ENCODE measurements around the gene SRXN1. TPM values are rescaled to one million over a fixed set of nuclear protein-coding genes. Genes with fewer than 3 reads are reported as not detected.

The SRXN1 gene
- total RNA-seq (10 to 100 TPM in 4 of 5 donors, 1 to 10 TPM in 1; 6.4 to 40.1 (median 18.4) TPM), polyA plus RNA-seq (10 to 100 TPM; 17.2 to 35.1 (median 32.1) TPM)
- long read RNA-seq, donor 1, partial matches to known transcripts = 0 of 3 reads
- long read RNA-seq, donor 1, other reads (novel, unspliced or antisense) = 0 of 3 reads
- long read RNA-seq, donor 2, transcript SRXN1-201 (2 exons, 2,698 nt) = major isoform, 5 of 5 reads
- long read RNA-seq, donor 2, partial matches to known transcripts = 0 of 5 reads
- long read RNA-seq, donor 2, other reads (novel, unspliced or antisense) = 0 of 5 reads
- long read RNA-seq, donor 3, partial matches to known transcripts = 0 of 3 reads
- long read RNA-seq, donor 3, other reads (novel, unspliced or antisense) = 0 of 3 reads
- long read RNA-seq, donor 4, partial matches to known transcripts = 0 of 1 reads
- long read RNA-seq, donor 4, other reads (novel, unspliced or antisense) = 0 of 1 reads
- long read RNA-seq, donor 5, transcript SRXN1-201 (2 exons, 2,698 nt) = major isoform, 13 of 13 reads
- long read RNA-seq, donor 5, partial matches to known transcripts = 0 of 13 reads
- long read RNA-seq, donor 5, other reads (novel, unspliced or antisense) = 0 of 13 reads
- long read RNA-seq, donor 6, transcript SRXN1-201 (2 exons, 2,698 nt) = major isoform, 6 of 6 reads
- long read RNA-seq, donor 6, partial matches to known transcripts = 0 of 6 reads
- long read RNA-seq, donor 6, other reads (novel, unspliced or antisense) = 0 of 6 reads
- long read RNA-seq, donor 7, transcript SRXN1-201 (2 exons, 2,698 nt) = major isoform, 6 of 14 reads
- long read RNA-seq, donor 7, partial matches to known transcripts = 8 of 14 reads
- long read RNA-seq, donor 7, other reads (novel, unspliced or antisense) = 0 of 14 reads
- long read RNA-seq, donor 8, transcript SRXN1-201 (2 exons, 2,698 nt) = major isoform, 8 of 8 reads
- long read RNA-seq, donor 8, partial matches to known transcripts = 0 of 8 reads
- long read RNA-seq, donor 8, other reads (novel, unspliced or antisense) = 0 of 8 reads
- long read RNA-seq, donor 9, partial matches to known transcripts = 0 of 3 reads
- long read RNA-seq, donor 9, other reads (novel, unspliced or antisense) = 0 of 3 reads
- long read RNA-seq, donor 10, partial matches to known transcripts = 0 of 4 reads
- long read RNA-seq, donor 10, other reads (novel, unspliced or antisense) = 0 of 4 reads

DNA sequence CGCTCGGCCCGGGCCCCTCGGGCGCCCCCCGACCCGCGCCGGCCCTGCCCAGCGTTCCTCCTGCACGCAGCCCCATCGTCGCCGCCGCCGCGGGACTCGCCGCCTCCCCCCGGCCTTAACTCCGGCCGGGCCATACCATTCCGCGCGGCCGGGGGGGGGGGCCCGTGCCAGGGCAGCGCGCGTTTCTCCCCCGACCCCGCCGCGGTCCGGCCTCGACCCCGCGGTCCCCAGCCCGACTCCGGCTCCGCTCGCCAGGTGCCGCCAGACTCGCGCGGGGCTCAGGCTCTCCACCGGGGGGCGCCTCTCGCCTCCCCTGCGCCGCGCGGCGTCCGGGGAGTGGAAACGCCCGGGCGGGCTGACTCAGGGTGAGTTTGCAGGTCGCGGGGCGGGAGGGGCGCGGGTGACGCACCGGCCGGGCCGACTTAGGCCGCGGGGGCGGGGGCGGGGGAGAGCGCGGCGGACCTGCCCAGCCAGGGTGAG lies at the start of gene SRXN1:
SRXN1 (minus strand) TSS at position 91 of the 480 bp plus-strand sequence; CDS start at position 76, 15 bp downstream.
- TF ChIP-seq EP300 (IDR thresholded peaks at IDR 0.05) = no peak
- TF ChIP-seq CTCF (IDR thresholded peaks at IDR 0.05) = peak in 3 of 7 experiments; percentile 31 to 64 (median 44)
- TF ChIP-seq POLR2AphosphoS5 (IDR thresholded peaks at IDR 0.05) = peak; percentile 8 to 70 (median 69)
- peak; percentile 94 to 96 for DNase-seq
- Histone ChIP-seq H3K36me3 (peaks cover 23 to 33% (median 30%) of the 10 kb centered on the region in 4 donors), H3K27me3 (peaks cover 0 to 9% (median 0%) of the 10 kb centered on the region in 3 donors), H3K4me3 (peak within 1 kb of the TSS; percentile 74 to 93 (median 80)), H3K4me1 (peaks cover 16 to 32% (median 28%) of the 10 kb centered on the region in 4 donors), H3K9me3 (peaks cover 0 to under 1% (median 0%) of the 10 kb centered on the region in 4 donors), H3K27ac (peak within 1 kb of the TSS; percentile 85 to 91 (median 88))
- 0 to 1% (median 1%) methylated on average over 10 to 74 of the region's 74 CpGs for WGBS, 5 donors
- intact Hi-C loops (cut with DNase I; ENCODE audit: low total_unique reads) = no loop called here

DNA sequence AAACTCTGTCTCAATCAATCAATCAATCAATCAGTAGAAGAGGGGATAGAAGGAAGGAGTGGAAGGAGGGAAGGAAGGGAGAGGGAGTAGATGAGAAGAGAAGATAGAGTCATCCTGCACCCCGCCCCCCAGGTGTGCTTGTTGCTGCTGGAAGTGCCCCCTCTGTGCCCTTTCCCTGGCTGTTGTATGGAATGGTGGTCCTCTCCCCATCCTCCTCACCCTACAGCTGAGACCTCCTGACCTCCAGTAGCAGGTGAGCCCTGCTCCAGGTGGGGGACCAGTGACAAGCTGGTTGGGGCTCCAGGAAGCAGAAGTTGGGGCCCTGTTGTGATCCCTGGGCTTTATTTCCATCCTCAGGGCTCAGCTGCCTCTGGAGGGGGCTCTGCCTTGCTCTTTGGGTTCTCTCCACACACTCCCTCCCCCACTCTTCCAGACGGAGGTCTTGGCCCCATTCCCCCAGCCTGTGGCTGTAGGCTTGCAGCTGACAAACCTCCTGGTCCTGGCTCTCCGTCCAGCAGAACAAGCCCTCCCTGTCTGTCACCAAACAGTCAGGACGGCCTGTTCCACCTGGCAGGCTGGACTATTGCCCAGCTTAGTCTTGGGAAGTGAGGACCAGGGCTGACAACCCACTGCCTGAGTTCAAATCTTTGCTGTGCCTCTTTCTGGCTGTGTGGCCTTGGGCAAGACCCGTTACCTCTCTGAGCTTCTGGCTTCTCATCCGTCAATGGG lies 48.6 kb upstream of the SRXN1 start:
- peak in 1 of 2 donors; percentile 58 for DNase-seq
- TF ChIP-seq EP300 (IDR thresholded peaks at IDR 0.05) = no peak
- TF ChIP-seq POLR2AphosphoS5 (IDR thresholded peaks at IDR 0.05) = no peak
- no peak for TF ChIP-seq POLR2A (IDR thresholded peaks at IDR 0.05)
- no peak for TF ChIP-seq CTCF (IDR thresholded peaks at IDR 0.05)

GRCh38 chr20:699811-700338 lies 46.9 kb upstream of the SRXN1 start:
- no peak overlapping the region for H3K4me3 ChIP-seq
- no peaks in the 10 kb centered on the region for H3K9me3 ChIP-seq
- no peak overlapping the region for H3K27ac ChIP-seq
- peaks cover 0 to 2% (median 0%) of the 10 kb centered on the region in 4 donors for H3K4me1 ChIP-seq
- 19 to 45% (median 35%) methylated on average over 7 to 10 of the region's 10 CpGs for WGBS, 5 donors
- no peak for TF ChIP-seq EP300 (IDR thresholded peaks at IDR 0.05)
- TF ChIP-seq CTCF (IDR thresholded peaks at IDR 0.05) = no peak
- TF ChIP-seq POLR2AphosphoS5 (IDR thresholded peaks at IDR 0.05) = no peak
- no peak for TF ChIP-seq POLR2A (IDR thresholded peaks at IDR 0.05)
- intact Hi-C loops (cut with DNase I; ENCODE audit: low total_unique reads) = no loop called here
- peak in 1 of 2 donors; percentile 78 for DNase-seq
- peaks cover 0 to 28% (median 0%) of the 10 kb centered on the region in 3 donors for H3K27me3 ChIP-seq
- no peaks in the 10 kb centered on the region for H3K36me3 ChIP-seq

More for the DNA sequence above, 48.6 kb upstream of the SRXN1 start:
- Histone ChIP-seq H3K36me3 (no peaks in the 10 kb centered on the region), H3K9me3 (no peaks in the 10 kb centered on the region), H3K27me3 (peaks cover 0 to 41% (median 0%) of the 10 kb centered on the region in 3 donors), H3K4me3 (no peak overlapping the region), H3K4me1 (no peaks in the 10 kb centered on the region), H3K27ac (no peak overlapping the region)
- 50 to 62% (median 56%) methylated on average over 5 to 6 of the region's 6 CpGs for WGBS, 5 donors
- intact Hi-C loops (cut with DNase I; ENCODE audit: low total_unique reads) = no loop called here
